ENCODE measurements around the gene SLC17A7.

- TF ChIP-seq CTCF (IDR thresholded peaks at IDR 0.05; ENCODE audit: low read depth, low read length, poor library complexity, severe bottlenecking), result no peak
- no peak for TF ChIP-seq EZH2phosphoT487 (IDR thresholded peaks at IDR 0.05; ENCODE audit: borderline replicate concordance, low read length)
Observed at GRCh38 chr19:49403404-49404187, 37.7 kb downstream of the SLC17A7 start.
